ENCODE data around the gene RASEF.

DNA sequence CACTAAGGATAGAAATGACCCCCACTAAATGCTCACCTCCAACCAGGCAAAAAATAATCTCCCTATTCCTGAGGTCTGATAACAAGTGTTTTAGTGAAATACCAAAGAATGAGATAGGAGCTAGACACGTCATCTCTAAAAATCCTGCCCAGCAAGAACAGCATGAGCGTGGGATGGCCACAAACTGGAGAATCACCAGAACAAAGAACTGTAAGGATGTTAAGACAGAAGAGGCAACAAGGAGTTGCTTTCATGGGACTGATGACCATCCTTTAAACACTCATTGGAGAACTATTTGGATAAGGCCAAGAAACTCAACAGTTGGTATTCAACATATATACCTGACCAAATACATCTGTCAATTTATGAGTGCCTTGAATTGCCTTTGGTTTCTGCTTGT lies 113.7 kb downstream of the RASEF start:
- TF ChIP-seq, protein P1, sequence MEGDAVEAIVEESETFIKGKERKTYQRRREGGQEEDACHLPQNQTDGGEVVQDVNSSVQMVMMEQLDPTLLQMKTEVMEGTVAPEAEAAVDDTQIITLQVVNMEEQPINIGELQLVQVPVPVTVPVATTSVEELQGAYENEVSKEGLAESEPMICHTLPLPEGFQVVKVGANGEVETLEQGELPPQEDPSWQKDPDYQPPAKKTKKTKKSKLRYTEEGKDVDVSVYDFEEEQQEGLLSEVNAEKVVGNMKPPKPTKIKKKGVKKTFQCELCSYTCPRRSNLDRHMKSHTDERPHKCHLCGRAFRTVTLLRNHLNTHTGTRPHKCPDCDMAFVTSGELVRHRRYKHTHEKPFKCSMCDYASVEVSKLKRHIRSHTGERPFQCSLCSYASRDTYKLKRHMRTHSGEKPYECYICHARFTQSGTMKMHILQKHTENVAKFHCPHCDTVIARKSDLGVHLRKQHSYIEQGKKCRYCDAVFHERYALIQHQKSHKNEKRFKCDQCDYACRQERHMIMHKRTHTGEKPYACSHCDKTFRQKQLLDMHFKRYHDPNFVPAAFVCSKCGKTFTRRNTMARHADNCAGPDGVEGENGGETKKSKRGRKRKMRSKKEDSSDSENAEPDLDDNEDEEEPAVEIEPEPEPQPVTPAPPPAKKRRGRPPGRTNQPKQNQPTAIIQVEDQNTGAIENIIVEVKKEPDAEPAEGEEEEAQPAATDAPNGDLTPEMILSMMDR (IDR thresholded peaks at IDR 0.05; ENCODE audit: insufficient read depth, low read length): no peak
- TF ChIP-seq, protein P2, sequence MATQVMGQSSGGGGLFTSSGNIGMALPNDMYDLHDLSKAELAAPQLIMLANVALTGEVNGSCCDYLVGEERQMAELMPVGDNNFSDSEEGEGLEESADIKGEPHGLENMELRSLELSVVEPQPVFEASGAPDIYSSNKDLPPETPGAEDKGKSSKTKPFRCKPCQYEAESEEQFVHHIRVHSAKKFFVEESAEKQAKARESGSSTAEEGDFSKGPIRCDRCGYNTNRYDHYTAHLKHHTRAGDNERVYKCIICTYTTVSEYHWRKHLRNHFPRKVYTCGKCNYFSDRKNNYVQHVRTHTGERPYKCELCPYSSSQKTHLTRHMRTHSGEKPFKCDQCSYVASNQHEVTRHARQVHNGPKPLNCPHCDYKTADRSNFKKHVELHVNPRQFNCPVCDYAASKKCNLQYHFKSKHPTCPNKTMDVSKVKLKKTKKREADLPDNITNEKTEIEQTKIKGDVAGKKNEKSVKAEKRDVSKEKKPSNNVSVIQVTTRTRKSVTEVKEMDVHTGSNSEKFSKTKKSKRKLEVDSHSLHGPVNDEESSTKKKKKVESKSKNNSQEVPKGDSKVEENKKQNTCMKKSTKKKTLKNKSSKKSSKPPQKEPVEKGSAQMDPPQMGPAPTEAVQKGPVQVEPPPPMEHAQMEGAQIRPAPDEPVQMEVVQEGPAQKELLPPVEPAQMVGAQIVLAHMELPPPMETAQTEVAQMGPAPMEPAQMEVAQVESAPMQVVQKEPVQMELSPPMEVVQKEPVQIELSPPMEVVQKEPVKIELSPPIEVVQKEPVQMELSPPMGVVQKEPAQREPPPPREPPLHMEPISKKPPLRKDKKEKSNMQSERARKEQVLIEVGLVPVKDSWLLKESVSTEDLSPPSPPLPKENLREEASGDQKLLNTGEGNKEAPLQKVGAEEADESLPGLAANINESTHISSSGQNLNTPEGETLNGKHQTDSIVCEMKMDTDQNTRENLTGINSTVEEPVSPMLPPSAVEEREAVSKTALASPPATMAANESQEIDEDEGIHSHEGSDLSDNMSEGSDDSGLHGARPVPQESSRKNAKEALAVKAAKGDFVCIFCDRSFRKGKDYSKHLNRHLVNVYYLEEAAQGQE (IDR thresholded peaks at IDR 0.05; ENCODE audit: insufficient replicate concordance, low read depth): no peak
- TF ChIP-seq POLR2AphosphoS5 (IDR thresholded peaks at IDR 0.05; ENCODE audit: low read depth) (no peak), SPI1 (IDR thresholded peaks at IDR 0.05; ENCODE audit: borderline replicate concordance, low read depth) (no peak)

Measured in HL-60 (cell line).